A549 (cell line): Measurements from ENCODE around the gene CFH. TPM values are rescaled to one million over a fixed set of nuclear protein-coding genes. Genes with fewer than 3 reads are reported as not detected.

Experiments used
- ATAC-seq, 2 experiments: fragments of 200-7000 bp in 1 of 2; fragments of >200 bp in 1 of 2; cut with Nextera tagmentation in 1 of 2; cut with Tn5 transposase in 1 of 2; 3 replicates each; pipeline versions ENCODE4 v1.8.0 to v1.9.1; 2018 to 2020; ENCODE audit warnings: mild to moderate bottlenecking in 1 of 2, moderate library complexity in 1 of 2
- CTCF ChIA-PET: fragments of 300-600 bp; sonication (Branson Sonifier 250); formaldehyde crosslinking; extraction: SDS; loops from one replicate; lab custom pipeline; 2021; ENCODE audit warnings: antibody characterized with exemption, inconsistent platforms; lab: Yijun Ruan, JAX
- POLR2A ChIA-PET: fragments of 350-600 bp; formaldehyde crosslinking; extraction: SDS; loops from one replicate; lab custom pipeline; 2021; ENCODE audit warnings: antibody characterized with exemption, inconsistent platforms; lab: Yijun Ruan, JAX
- DNase-seq, 2 experiments: peaks; one replicate each; pipeline versions ENCODE4 v3.0.0 to v3.0.0-alpha.2; 2011 to 2016; ENCODE audit warnings: low read depth in 1 of 2, low spot score in 1 of 2
- FAIRE-seq: peaks from 2 replicates; lab custom pipeline; 2011; peaks lifted over from hg19 to GRCh38; lab: Jason Lieb, UNC
- H3K27ac ChIP-seq, 2 experiments: fragments of >200 bp; sonication (Bioruptor Twin); formaldehyde crosslinking; 3 replicates each; pipeline ENCODE4 v1.5.1; 2016 to 2017
- H3K4me1 ChIP-seq: fragments of >200 bp; sonication (Bioruptor Twin); formaldehyde crosslinking; 3 replicates; pipeline ENCODE4 v1.6.1; 2016
- H3K4me2 ChIP-seq: fragments of >200 bp; sonication (Bioruptor Twin); formaldehyde crosslinking; 3 replicates; pipeline ENCODE4 v1.6.1; 2016
- H3K4me3 ChIP-seq: fragments of >200 bp; sonication (Bioruptor Twin); formaldehyde crosslinking; 3 replicates; pipeline ENCODE4 v1.5.1; 2016
- H3K9me3 ChIP-seq: fragments of >200 bp; sonication (Bioruptor Twin); formaldehyde crosslinking; 3 replicates; pipeline ENCODE4 v1.6.1; 2016
- BCL3 ChIP-seq: fragments of >200 bp; sonication (Bioruptor Twin); formaldehyde crosslinking; IDR thresholded peaks from 3 replicates; pipeline ENCODE4 v1.6.1; 2016
- CBX2 ChIP-seq: fragments of 200-600 bp; sonication (generic); IDR thresholded peaks from 2 replicates; pipeline ENCODE4 v1.6.1; 2016; ENCODE audit warnings: low read depth, mild to moderate bottlenecking, borderline replicate concordance
- CBX8 ChIP-seq: fragments of 200-600 bp; sonication (generic); IDR thresholded peaks from 2 replicates; pipeline ENCODE4 v1.6.1; 2016
- CEBPB ChIP-seq, 2 experiments: fragments of >200 bp in 1 of 2; sonication (Bioruptor Twin) in 1 of 2; formaldehyde crosslinking in 1 of 2; IDR thresholded peaks; 2 replicates each; pipeline ENCODE4 v1.6.1; 2012 to 2016
- CHD4 ChIP-seq: fragments of 200-600 bp; sonication (generic); IDR thresholded peaks from 2 replicates; pipeline ENCODE4 v1.6.1; 2016; ENCODE audit warnings: antibody characterized with exemption, mild to moderate bottlenecking, borderline replicate concordance
- E2F6 ChIP-seq: IDR thresholded peaks from 2 replicates; pipeline ENCODE4 v1.6.1; 2012; ENCODE audit warnings: low read depth, borderline replicate concordance
- ELK1 ChIP-seq: fragments of 150-350 bp; IDR thresholded peaks from 2 replicates; pipeline ENCODE4 v1.6.1; 2014; ENCODE audit warnings: low read depth, mild to moderate bottlenecking, low read length
- EP300 ChIP-seq, 2 experiments: fragments of >200 bp; sonication (Bioruptor Twin); formaldehyde crosslinking; IDR thresholded peaks; 2 replicates in 1 of 2; 3 replicates in 1 of 2; pipeline ENCODE4 v1.6.1; 2016 to 2017
- FOSB ChIP-seq: fragments of 250-450 bp; sonication (Bioruptor Pico); IDR thresholded peaks from 2 replicates; pipeline ENCODE4 v1.5.0; 2020; ENCODE audit warnings: mild to moderate bottlenecking, moderate library complexity
- FOSL2 ChIP-seq, 2 experiments: fragments of 450-650 bp in 1 of 2; fragments of >200 bp in 1 of 2; sonication (Bioruptor Twin) in 1 of 2; formaldehyde crosslinking; IDR thresholded peaks; 2 replicates each; pipeline versions ENCODE4 v1.5.0 to v1.6.1; 2016 to 2020; ENCODE audit warnings: mild to moderate bottlenecking in 1 of 2, moderate library complexity in 1 of 2
- FOXS1 ChIP-seq: fragments of 250-450 bp; sonication (Bioruptor Pico); IDR thresholded peaks from 2 replicates; pipeline ENCODE4 v1.5.0; 2020; ENCODE audit warnings: mild to moderate bottlenecking, moderate library complexity
- GATA3 ChIP-seq: IDR thresholded peaks from 2 replicates; pipeline ENCODE4 v1.6.1; 2012; ENCODE audit warnings: borderline replicate concordance
- HEYL ChIP-seq: fragments of 250-450 bp; sonication (Bioruptor Pico); IDR thresholded peaks from 2 replicates; pipeline ENCODE4 v1.8.0; 2021; ENCODE audit warnings: mild to moderate bottlenecking, moderate library complexity
- MAX ChIP-seq: IDR thresholded peaks from 2 replicates; pipeline ENCODE4 v1.6.1; 2012
- MAZ ChIP-seq: fragments of 150-350 bp; IDR thresholded peaks from 2 replicates; pipeline ENCODE4 v1.6.1; 2014; ENCODE audit warnings: antibody characterized with exemption, low read depth, low read length, borderline replicate concordance
- NFE2L2 ChIP-seq: fragments of 150-350 bp; conservative IDR thresholded peaks from 2 replicates; pipeline ENCODE4 v1.6.1; 2014; ENCODE audit warnings: low read length
- PBX3 ChIP-seq: IDR thresholded peaks from 2 replicates; pipeline ENCODE4 v1.6.1; 2012
- PHF8 ChIP-seq: fragments of 200-600 bp; sonication (generic); IDR thresholded peaks from 2 replicates; pipeline ENCODE4 v1.6.1; 2016; ENCODE audit warnings: low read depth, mild to moderate bottlenecking, antibody characterized with exemption, moderate library complexity, borderline replicate concordance
- RNF2 ChIP-seq: fragments of 200-600 bp; sonication (generic); IDR thresholded peaks from 2 replicates; pipeline ENCODE4 v1.6.1; 2016; ENCODE audit warnings: low read depth, mild to moderate bottlenecking, antibody characterized with exemption, moderate library complexity, borderline replicate concordance
- ZC3H11A ChIP-seq: fragments of 450-650 bp; IDR thresholded peaks from 2 replicates; pipeline ENCODE4 v1.6.1; 2014; ENCODE audit warnings: antibody characterized with exemption, mild to moderate bottlenecking
- WGBS: methylation state at CpG from one replicate; pipeline ENCODE4 v1.1.6; 2017; ENCODE audit errors: missing lambda C conversion rate; 5-methylcytosine and 5-hydroxymethylcytosine counted together
- polyA plus RNA-seq, 4 experiments: library from polyadenylated mRNA; depleted of rRNA in 3 of 4; stranded (reverse); fragments of >200 nt; fragmentation: RNase III in 1 of 4; extraction: RNeasy Plus Mini Kit Qiagen cat#74134 plus additional on column Dnase treatment in 1 of 4; gene quantifications; 2 replicates in 3 of 4; 3 replicates in 1 of 4; pipeline ENCODE4 v1.2.3, GENCODE V29; 2011 to 2017

Gene CFH
- polyA plus RNA-seq, 2 of the 4 experiments (the other 2 are of a cell fraction) = 8.2 to 68.1 TPM

- H3K4me2 ChIP-seq = no peak overlapping the region
- no peaks in the 10 kb centered on the region for H3K4me1 ChIP-seq
- no peak overlapping the region for H3K4me3 ChIP-seq
- no peak overlapping the region for H3K27ac ChIP-seq
- H3K9me3 ChIP-seq = no peaks in the 10 kb centered on the region; the same call in 2 of the 3 replicates
- no peak for ATAC-seq
- ChIA-PET CTCF (no interaction called here), POLR2A (no interaction called here)
- no peak for FAIRE-seq
- TF ChIP-seq GATA3 = no peak
- TF ChIP-seq ELK1 = no peak
- TF ChIP-seq PHF8 = no peak
- no peak for TF ChIP-seq MAX
- no peak for TF ChIP-seq FOSB (CRISPR knock-in tag)
- no peak for TF ChIP-seq CBX8
- no peak for TF ChIP-seq FOXS1 (CRISPR knock-in tag)
- no peak for DNase-seq
- WGBS = 93% methylated on average over 2 of the region's 2 CpGs
Measured at GRCh38 chr1:196698993-196699392, 47.1 kb downstream of the CFH start.

- no peak overlapping the region for H3K4me2 ChIP-seq
- no peaks in the 10 kb centered on the region for H3K4me1 ChIP-seq
- H3K4me3 ChIP-seq = no peak overlapping the region
- POLR2A ChIA-PET = no interaction called here
- no peak for FAIRE-seq
- ATAC-seq = no peak
- TF ChIP-seq CBX2 (no peak), HEYL (CRISPR knock-in tag) (no peak), PBX3 (no peak), EP300 (IDR thresholded peaks at IDR 0.05) (no peak), BCL3 (no peak), E2F6 (no peak), CEBPB (IDR thresholded peaks at IDR 0.05) (no peak), ZC3H11A (no peak), RNF2 (no peak), MAZ (no peak), FOXS1 (CRISPR knock-in tag) (no peak), CHD4 (no peak), FOSB (CRISPR knock-in tag) (no peak), NFE2L2 (no peak), CBX8 (no peak), FOSL2 (IDR thresholded peaks at IDR 0.05) (no peak), FOSL2 (CRISPR knock-in tag; IDR thresholded peaks at IDR 0.05) (no peak)
- TF ChIP-seq, all 56 proteins: peak for 0
- no peak for DNase-seq
- 37% methylated on average over 1 of the region's 1 CpG for WGBS
- Histone ChIP-seq H3K9me3 (no peaks in the 10 kb centered on the region; the same call in 2 of the 3 replicates), H3K27ac (no peak overlapping the region)
- CTCF ChIA-PET = no interaction called here
Measured at GRCh38 chr1:196701144-196701543, 49.3 kb downstream of the CFH start.
